ENCODE data around the gene SUPT6H. TPM values are rescaled to one million over a fixed set of nuclear protein-coding genes. Genes with fewer than 3 reads are reported as not detected.

SUPT6H gene
- total and polyA plus RNA-seq, 2 of the 4 experiments (the other 2 are of a cell fraction) = 41.4 to 44.8 TPM

GRCh38 chr17:28720247-28720996 is 58.4 kb downstream of the SUPT6H start:
- Histone ChIP-seq H3K56ac (ENCODE audit: extremely low read depth, insufficient read depth, low read length) (peak overlapping the region; percentile 95), H2AK9ac (replicated peaks; ENCODE audit: low read depth, low read length, poor library complexity) (peak overlapping the region; percentile 95), H3K36me3 (ENCODE audit: control insufficient read depth, insufficient read depth, low read length) (peaks cover 41% of the 10 kb centered on the region), H2AK5ac (ENCODE audit: low read depth, low read length) (peak overlapping the region; percentile 92), H3K4me1 (ENCODE audit: control insufficient read depth, insufficient read depth, low read length) (peaks cover 17% of the 10 kb centered on the region), H3K4me2 (ENCODE audit: low read depth, low read length) (peak overlapping the region; percentile 85), H3K9me1 (ENCODE audit: insufficient read depth, low read length) (peaks cover 13% of the 10 kb centered on the region; the same call in 1 of the 2 replicates), H2BK20ac (ENCODE audit: low read depth, low read length) (no peak overlapping the region), H4K8ac (ENCODE audit: low read depth in 2 of 2, low read length in 2 of 2) (peak overlapping the region; percentile 60 to 96), H2BK15ac (ENCODE audit: low read depth, low read length) (no peak overlapping the region), H2BK120ac (ENCODE audit: low read depth, low read length) (no peak overlapping the region; the same call in 1 of the 2 replicates), H2AFZ (replicated peaks; ENCODE audit: low read length, poor library complexity) (peak overlapping the region; percentile 89), H3K27me3 (ENCODE audit: control insufficient read depth, insufficient read depth, low read length) (no peaks in the 10 kb centered on the region), H3K79me1 (ENCODE audit: low read depth in 1 of 2, low read length in 2 of 2) (peaks cover 13 to 62% of the 10 kb centered on the region in 2 experiments; a peak in 3 of 4 replicates), H3K27ac (ENCODE audit: insufficient read depth, low read length) (peak overlapping the region; percentile 82), H2BK5ac (ENCODE audit: low read depth, low read length, poor library complexity, severe bottlenecking) (peak overlapping the region; percentile 89), H4K20me1 (ENCODE audit: insufficient read depth, low read length) (peaks cover 56% of the 10 kb centered on the region), H3K9ac (ENCODE audit: low read depth, low read length) (peak overlapping the region; percentile 88), H3K23ac (ENCODE audit: low read depth, low read length) (peak overlapping the region; percentile 66), H4K91ac (ENCODE audit: insufficient read depth, low read depth, low read length) (peak overlapping the region; percentile 86), H3K14ac (replicated peaks; ENCODE audit: low read depth, low read length) (peak overlapping the region; percentile 96), H4K5ac (ENCODE audit: low read depth, low read length) (peak overlapping the region; percentile 31), H3K9me3 (ENCODE audit: control insufficient read depth, insufficient read depth, low read length) (no peaks in the 10 kb centered on the region), H3K18ac (ENCODE audit: low read depth, low read length) (peak overlapping the region; percentile 13), H3K4me3 (ENCODE audit: insufficient read depth, low read depth, low read length) (peak overlapping the region; percentile 70), H3K4ac (ENCODE audit: low read depth, low read length) (peak overlapping the region; percentile 94)
- in situ Hi-C loops (cut with MboI; ENCODE audit: low sequenced_read_pairs) = no loop called here
- dilution Hi-C loops (cut with HindIII; ENCODE audit: low sequenced_read_pairs, unreplicated experiment) = no loop called here
- 0% methylated on average over 10 of the region's 30 CpGs; no CpG with 5 or more reads in 1 of the 2 experiments for WGBS, 2 experiments (ENCODE audit: extremely low coverage in 2 of 2, insufficient read length in 1 of 2)
- peak; percentile 15; the same call in 1 of the 2 replicates for TF ChIP-seq CTCF (conservative IDR thresholded peaks at IDR 0.05; ENCODE audit: low read depth, low read length)
- no peak for TF ChIP-seq RCOR1 (IDR thresholded peaks at IDR 0.05; ENCODE audit: insufficient replicate concordance, low read length)
- no peak for TF ChIP-seq CEBPB (IDR thresholded peaks at IDR 0.05; ENCODE audit: low read depth, low read length)
- no peak for TF ChIP-seq USF2 (IDR thresholded peaks at IDR 0.05; ENCODE audit: low read depth, low read length)
- TF ChIP-seq MXI1 (IDR thresholded peaks at IDR 0.05; ENCODE audit: borderline replicate concordance, low read depth, low read length) = no peak
- ChIA-PET CTCF (interaction anchor here (0.9 to 1.0 kb wide), 3 partner anchors 24 to 397 kb away, joined by 3 to 4 read pairs (median 3); no protein-coding TSS in a partner anchor), POLR2A (ENCODE audit: unreplicated experiment) (interaction anchor here (1.0 to 1.5 kb wide), 2 partner anchors 10 to 231 kb away, joined by 3 to 6 read pairs; no protein-coding TSS in a partner anchor)
- no peak for ATAC-seq (ENCODE audit: low read depth)
- intact Hi-C loops (cut with micrococcal nuclease) = no loop called here
- no peak for DNase-seq
- BruUV-seq (replicated peaks) = TSS peak; percentile 89

Measured in IMR-90 (cell line).